Lower leg skin (tissue), 3 donors: Measurements from ENCODE around the gene MED27.

Source experiments
- CTCF ChIP-seq, 3 donors: fragments of 450-650 bp; IDR thresholded peaks; one replicate each; pipeline ENCODE4 v1.5.1; 2016; ENCODE audit warnings: antibody characterized with exemption in 3 of 3, mild to moderate bottlenecking in 3 of 3, moderate library complexity in 2 of 3
- POLR2A ChIP-seq, 2 donors: fragments of 450-650 bp; IDR thresholded peaks; one replicate each; pipeline ENCODE4 v1.6.1; 2016 to 2017; ENCODE audit warnings: antibody characterized with exemption in 2 of 2, mild to moderate bottlenecking in 1 of 2, moderate library complexity in 1 of 2

- TF ChIP-seq CTCF (IDR thresholded peaks at IDR 0.05): no peak
- TF ChIP-seq POLR2A (IDR thresholded peaks at IDR 0.05): no peak
Observed at GRCh38 chr9:132008184-132008803, 71.4 kb downstream of the MED27 start.
